Liver (tissue), 9 donors: ENCODE measurements around the gene CCDC78. TPM values are rescaled to one million over a fixed set of nuclear protein-coding genes. Genes with fewer than 3 reads are reported as not detected.

ENCODE experiments used
- DNase-seq: peaks from one replicate; pipeline ENCODE4 v3.0.0-alpha.2; 2017; ENCODE audit warnings: low spot score
- H3K27ac ChIP-seq, 2 donors: one replicate each; pipeline ENCODE4 v1.7.0; 2013; ENCODE audit warnings: inconsistent platforms in 2 of 2, low read length in 2 of 2, control low read depth in 1 of 2, low read depth in 1 of 2, mild to moderate bottlenecking in 1 of 2
- H3K27me3 ChIP-seq, 4 donors: one replicate each; pipeline versions ENCODE4 v1.6.1 to v1.7.0; 2013; ENCODE audit warnings: low read length in 3 of 4, inconsistent platforms in 1 of 4, mild to moderate bottlenecking in 1 of 4, moderate library complexity in 1 of 4; ENCODE audit not compliant: control insufficient read depth in 4 of 4, insufficient read depth in 4 of 4
- H3K36me3 ChIP-seq, 4 donors: one replicate each; pipeline versions ENCODE4 v1.6.1 to v1.7.0; 2013; ENCODE audit warnings: low read length in 3 of 4, mild to moderate bottlenecking in 3 of 4, low read depth in 1 of 4, moderate library complexity in 1 of 4; ENCODE audit not compliant: control insufficient read depth in 4 of 4, insufficient read depth in 3 of 4
- H3K4me1 ChIP-seq, 4 donors: one replicate each; pipeline versions ENCODE4 v1.6.1 to v1.7.0; 2013; ENCODE audit warnings: low read length in 3 of 4, mild to moderate bottlenecking in 3 of 4, moderate library complexity in 1 of 4; ENCODE audit not compliant: control insufficient read depth in 4 of 4, insufficient read depth in 4 of 4
- H3K4me3 ChIP-seq, 3 donors: one replicate each; pipeline versions ENCODE4 v1.6.1 to v1.7.0; 2013; ENCODE audit warnings: low read length in 3 of 3, control low read depth in 1 of 3, low read depth in 1 of 3, mild to moderate bottlenecking in 1 of 3
- H3K9ac ChIP-seq, 2 donors: one replicate each; pipeline ENCODE4 v1.7.0; 2013; ENCODE audit warnings: low read length in 2 of 2, mild to moderate bottlenecking in 2 of 2, moderate library complexity in 2 of 2, control low read depth in 1 of 2, low read depth in 1 of 2
- H3K9me3 ChIP-seq, 4 donors: one replicate each; pipeline versions ENCODE4 v1.6.1 to v1.7.0; 2013; ENCODE audit warnings: low read length in 3 of 4; ENCODE audit not compliant: control insufficient read depth in 4 of 4
- ATF3 ChIP-seq: IDR thresholded peaks from 2 replicates; pipeline ENCODE4 v1.6.1; 2016; ENCODE audit warnings: antibody characterized with exemption
- CTCF ChIP-seq: fragments of 150-350 bp; IDR thresholded peaks from 2 replicates; pipeline ENCODE4 v1.5.1; 2017; ENCODE audit warnings: improper control_type of control experiment, low read depth, low read length; ENCODE audit not compliant: missing input control
- EGR1 ChIP-seq, 2 donors: IDR thresholded peaks; 2 replicates each; pipeline ENCODE4 v1.6.1; 2016 to 2018; ENCODE audit warnings: antibody characterized with exemption in 2 of 2, low read depth in 2 of 2
- FOXA1 ChIP-seq: IDR thresholded peaks from 2 replicates; pipeline ENCODE4 v1.6.1; 2016; ENCODE audit warnings: antibody characterized with exemption
- FOXA2 ChIP-seq: IDR thresholded peaks from 2 replicates; pipeline ENCODE4 v1.6.1; 2016; ENCODE audit warnings: antibody characterized with exemption
- GABPA ChIP-seq, 2 donors: IDR thresholded peaks in 1 of 2; conservative IDR thresholded peaks in 1 of 2; 2 replicates each; pipeline ENCODE4 v1.6.1; 2016; ENCODE audit warnings: antibody characterized with exemption in 2 of 2, mild to moderate bottlenecking in 1 of 2, moderate library complexity in 1 of 2
- HNF4A ChIP-seq, 2 donors: conservative IDR thresholded peaks; 2 replicates each; pipeline ENCODE4 v1.6.1; 2016; ENCODE audit warnings: antibody characterized with exemption in 2 of 2, mild to moderate bottlenecking in 2 of 2
- HNF4G ChIP-seq: IDR thresholded peaks from 2 replicates; pipeline ENCODE4 v1.6.1; 2016; ENCODE audit warnings: antibody characterized with exemption
- JUND ChIP-seq, 2 donors: IDR thresholded peaks; 2 replicates each; pipeline ENCODE4 v1.6.1; 2016; ENCODE audit warnings: antibody characterized with exemption in 2 of 2
- MAX ChIP-seq: IDR thresholded peaks from 2 replicates; pipeline ENCODE4 v1.6.1; 2016; ENCODE audit warnings: antibody characterized with exemption
- NR2F2 ChIP-seq: IDR thresholded peaks from 2 replicates; pipeline ENCODE4 v1.6.1; 2016; ENCODE audit warnings: antibody characterized with exemption
- RAD21 ChIP-seq, 2 donors: IDR thresholded peaks; 2 replicates each; pipeline ENCODE4 v1.6.1; 2016; ENCODE audit warnings: antibody characterized with exemption in 2 of 2, mild to moderate bottlenecking in 2 of 2
- REST ChIP-seq: IDR thresholded peaks from 2 replicates; pipeline ENCODE4 v1.6.1; 2016; ENCODE audit warnings: antibody characterized with exemption, mild to moderate bottlenecking
- RXRA ChIP-seq, 2 donors: IDR thresholded peaks; 2 replicates each; pipeline ENCODE4 v1.6.1; 2017 to 2018; ENCODE audit warnings: antibody characterized with exemption in 2 of 2, mild to moderate bottlenecking in 1 of 2
- SP1 ChIP-seq: IDR thresholded peaks from 2 replicates; pipeline ENCODE4 v1.6.1; 2018; ENCODE audit warnings: antibody characterized with exemption, mild to moderate bottlenecking
- TAF1 ChIP-seq: conservative IDR thresholded peaks from 2 replicates; pipeline ENCODE4 v1.6.1; 2016; ENCODE audit warnings: antibody characterized with exemption, mild to moderate bottlenecking
- YY1 ChIP-seq: IDR thresholded peaks from 2 replicates; pipeline ENCODE4 v1.6.1; 2016; ENCODE audit warnings: antibody characterized with exemption, mild to moderate bottlenecking
- ZBTB33 ChIP-seq: IDR thresholded peaks from 2 replicates; pipeline ENCODE4 v1.6.1; 2016; ENCODE audit warnings: antibody characterized with exemption
- WGBS: extraction: QIAGEN DNeasy Blood & Tissue Kit; methylation state at CpG from one replicate; pipeline ENCODE4 v1.1.7; 2013; 5-methylcytosine and 5-hydroxymethylcytosine counted together
- polyA plus RNA-seq, 2 donors: library from polyadenylated mRNA; stranded (reverse) in 1 of 2; unstranded in 1 of 2; fragments of 200-250 nt in 1 of 2; fragments of >200 nt in 1 of 2; fragmentation: Nextera tagmentation in 1 of 2; extraction: Ambion mirVana in 1 of 2; gene quantifications; one replicate each; pipeline versions ENCODE4 v1.2.1 to v1.2.3, GENCODE V29; 2013 to 2015
- total RNA-seq, 2 donors: library from RNA; depleted of rRNA; stranded (reverse); fragments of >200 nt; gene quantifications; one replicate each; pipeline ENCODE4 v1.2.3, GENCODE V29; 2014
- donor health status: healthy.
- donor health status: healthy.
- donor health status: healthy.
- donor health status: healthy.
- donor health status: healthy.

The CCDC78 gene
- total and polyA plus RNA-seq, 4 donors: 0.05 to 0.28 (median 0.08) TPM; not detected in 1

GRCh38 chr16:676565-676902 lies 49.7 kb downstream of the CCDC78 start:
- TF ChIP-seq ATF3: no peak
- TF ChIP-seq HNF4A (conservative IDR thresholded peaks at IDR 0.05): no peak
- TF ChIP-seq RAD21 (IDR thresholded peaks at IDR 0.05): no peak
- no peak for TF ChIP-seq SP1
- TF ChIP-seq JUND (IDR thresholded peaks at IDR 0.05): no peak
- TF ChIP-seq NR2F2: no peak
- TF ChIP-seq RXRA (IDR thresholded peaks at IDR 0.05): no peak
- TF ChIP-seq ZBTB33: no peak
- TF ChIP-seq HNF4G: no peak
- TF ChIP-seq YY1: no peak
- TF ChIP-seq EGR1 (IDR thresholded peaks at IDR 0.05; ENCODE audit: low read depth in 2 of 2): no peak
- TF ChIP-seq REST: no peak
- no peak for TF ChIP-seq TAF1
- TF ChIP-seq CTCF: no peak
- TF ChIP-seq GABPA (IDR thresholded peaks at IDR 0.05 in 1 of 2, conservative IDR thresholded peaks at IDR 0.05 in 1 of 2): no peak
- TF ChIP-seq FOXA2: no peak
- TF ChIP-seq MAX: no peak
- no peak for TF ChIP-seq FOXA1
- H3K4me3 ChIP-seq: no peak overlapping the region
- DNase-seq: no peak
- no peaks in the 10 kb centered on the region for H3K27me3 ChIP-seq
- H3K27ac ChIP-seq: no peak overlapping the region
- peaks cover 6 to 22% (median 16%) of the 10 kb centered on the region in 4 donors for H3K36me3 ChIP-seq
- H3K9me3 ChIP-seq: no peaks in the 10 kb centered on the region
- no peak overlapping the region for H3K9ac ChIP-seq
- WGBS: 86% methylated on average over 21 of the region's 21 CpGs
- peaks cover 13 to 37% (median 23%) of the 10 kb centered on the region in 4 donors for H3K4me1 ChIP-seq
